Sciatic nerve (tissue), 2 donors: ENCODE results near the gene TMEM140. TPM values are rescaled to one million over a fixed set of nuclear protein-coding genes. Genes with fewer than 3 reads are reported as not detected.
"Not testable (repeated sequence)": the region's sequence is repeated elsewhere in the genome, so short reads cannot be mapped to it uniquely, and the experiment has no call there.

Source experiments
- ATAC-seq: fragments of 200-7000 bp; cut with Tn5 transposase; one replicate; pipeline ENCODE4 v1.9.1; 2020; ENCODE audit warnings: mild to moderate bottlenecking, moderate library complexity
- DNase-seq: peaks from one replicate; pipeline ENCODE4 v3.0.0-alpha.2; 2020; ENCODE audit warnings: low spot score
- intact Hi-C: fragments of 100-400 bp; cut with DNase I; formaldehyde crosslinking; loops from one replicate; pipeline ENCODE4 v1.14.2; 2022
- total RNA-seq: library from RNA; stranded (reverse); fragmentation: NEBNext Ultra II Directional; extraction: Animal tissue kit (Norgen Biotek cat#: 25700); gene quantifications from one replicate; pipeline ENCODE4 v1.2.1, GENCODE V29; 2021
- donor health status: DM: no; HTN: no; CAD: no.
- donor health status: DM: no; HTN: no; CAD: no.

TMEM140 gene
- total RNA-seq, 1 donor from 2014 or later: 29.4 TPM

DNA sequence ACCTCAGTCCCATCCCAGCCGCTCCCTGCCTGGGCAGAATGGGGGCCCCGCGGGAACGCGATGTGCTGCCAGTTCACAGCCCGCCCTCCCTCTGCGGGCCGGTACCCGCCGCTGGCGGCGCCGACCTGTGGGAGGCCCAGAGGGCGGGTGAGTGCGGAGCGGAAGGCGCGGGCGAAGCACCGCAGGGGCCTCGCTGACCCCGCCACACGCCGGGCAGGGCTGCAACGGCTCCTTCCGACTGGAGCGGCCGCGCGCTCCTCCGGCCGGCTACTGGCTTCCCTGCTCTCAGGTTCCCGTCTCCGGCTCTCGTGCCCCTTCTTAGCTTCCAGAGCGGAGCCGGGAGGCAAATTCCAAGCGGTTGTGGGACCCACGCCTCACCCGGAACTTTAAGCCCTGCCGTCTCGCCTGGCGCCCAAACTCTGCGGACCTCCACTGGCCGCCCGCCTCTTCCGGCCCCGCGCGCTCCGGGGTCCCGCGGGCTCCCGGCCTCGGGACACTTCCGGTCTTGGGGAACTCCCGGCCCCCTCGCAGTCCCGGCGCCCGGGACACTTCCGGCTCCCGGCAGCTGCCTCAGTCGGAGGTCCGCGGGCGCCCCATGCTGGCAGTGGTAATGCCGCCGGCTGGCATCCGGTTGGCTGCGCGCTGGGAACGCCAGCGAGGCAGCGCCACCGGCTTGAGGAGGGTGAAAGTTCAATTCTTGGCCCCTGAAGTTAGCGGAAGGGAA lies 22.6 kb downstream of the TMEM140 start, which contains the start of gene CYREN:
TSS of gene CYREN (minus strand) at position 434 of the 724 bp plus-strand sequence. CDS start 1,785 bp downstream, outside the sequence.
- peak; percentile 98 for ATAC-seq
- intact Hi-C loops: loop anchor here (10.0 kb wide), 1 partner anchor 176 kb away; no protein-coding TSS in a partner anchor
- DNase-seq: peak; percentile 97

DNA sequence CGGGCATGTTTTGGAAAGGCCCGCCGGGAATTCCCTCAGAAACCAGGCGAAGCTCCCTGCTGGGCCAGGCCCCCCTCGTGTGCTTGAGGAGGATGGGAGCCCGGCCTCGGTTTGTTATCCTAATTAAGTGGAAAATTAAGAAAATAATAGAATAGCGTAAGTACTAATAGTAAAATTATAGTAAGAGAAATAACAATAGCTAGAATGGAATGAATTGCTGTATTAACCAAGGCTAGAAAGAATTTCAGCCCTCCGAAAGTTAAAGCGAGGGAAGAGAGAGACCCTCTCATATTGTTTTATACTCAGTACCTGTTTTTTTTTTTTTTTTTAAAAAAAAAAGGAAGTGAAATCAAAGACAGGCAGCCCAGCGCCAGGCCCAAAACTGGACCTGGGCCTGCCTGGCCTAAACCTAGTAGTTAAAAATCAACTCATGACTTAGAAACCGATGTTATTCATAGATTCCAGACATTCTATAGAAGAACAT lies 23.2 kb downstream of the TMEM140 start:
- DNase-seq: not testable (repeated sequence)

DNA sequence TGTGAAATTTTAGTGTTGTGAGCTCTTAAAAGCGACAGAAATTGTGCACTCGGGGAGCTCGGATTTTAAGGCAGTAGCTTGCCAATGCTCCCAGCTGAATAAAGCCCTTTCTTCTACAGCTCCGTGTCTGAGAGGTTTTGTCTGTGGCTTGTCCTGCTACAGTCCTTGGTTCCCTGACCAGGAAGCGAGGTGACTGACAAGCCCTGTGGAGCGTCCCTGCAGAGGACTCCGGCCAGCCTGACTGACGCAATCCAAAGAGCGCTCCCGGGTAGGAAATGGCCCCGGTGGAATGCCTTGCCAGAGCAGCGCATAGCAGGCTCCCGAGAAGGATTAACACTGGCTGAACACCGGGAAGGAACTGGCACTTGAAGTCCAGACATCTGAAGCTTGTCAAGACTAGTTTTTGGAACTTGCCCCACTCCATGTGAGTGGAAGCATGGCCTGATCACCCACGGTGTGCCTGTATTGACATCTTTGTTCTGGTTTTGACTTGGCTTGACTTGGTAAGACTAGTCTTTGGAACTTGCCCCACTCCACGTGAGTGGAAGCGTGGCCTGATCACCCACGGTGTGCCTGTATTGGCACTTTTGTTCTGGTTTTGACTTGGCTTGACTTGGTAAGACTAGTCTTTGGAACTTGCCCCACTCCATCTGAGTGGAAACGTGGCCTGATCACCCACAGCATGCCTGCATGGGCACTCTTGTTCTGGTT lies 23.9 kb downstream of the TMEM140 start:
- intact Hi-C loops: loop anchor here (10.0 kb wide), 1 partner anchor 177 kb away; no protein-coding TSS in a partner anchor
- not testable (repeated sequence) for DNase-seq
- ATAC-seq: peak; percentile 36

More for the DNA sequence above, 23.2 kb downstream of the TMEM140 start:
- not testable (repeated sequence) for ATAC-seq
- intact Hi-C loops: loop anchor here (10.0 kb wide), 1 partner anchor 176 kb away; no protein-coding TSS in a partner anchor

DNA sequence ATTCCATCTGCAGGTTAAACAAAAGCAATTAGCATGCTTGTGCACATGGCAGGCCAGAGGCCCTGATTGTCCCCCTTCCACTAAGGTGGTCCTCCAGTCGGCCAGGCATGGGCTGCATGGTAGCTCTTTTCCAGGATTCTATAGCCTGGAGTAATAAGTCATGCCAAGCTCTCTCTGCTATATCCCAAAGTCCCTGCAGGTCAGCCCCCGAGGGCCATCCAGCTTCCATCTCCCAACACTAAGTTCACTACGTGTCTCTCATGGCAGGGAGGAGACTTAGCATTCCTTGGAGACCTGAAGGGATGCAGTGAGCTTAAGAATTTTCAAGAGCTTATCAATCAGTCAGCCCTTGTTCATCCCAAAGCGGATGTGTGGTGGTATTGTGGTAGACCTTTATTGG lies 26.0 kb downstream of the TMEM140 start:
- intact Hi-C loops: loop anchor here (10.0 kb wide), 1 partner anchor 179 kb away; no protein-coding TSS in a partner anchor
- ATAC-seq, DNase-seq: not testable (repeated sequence)

DNA sequence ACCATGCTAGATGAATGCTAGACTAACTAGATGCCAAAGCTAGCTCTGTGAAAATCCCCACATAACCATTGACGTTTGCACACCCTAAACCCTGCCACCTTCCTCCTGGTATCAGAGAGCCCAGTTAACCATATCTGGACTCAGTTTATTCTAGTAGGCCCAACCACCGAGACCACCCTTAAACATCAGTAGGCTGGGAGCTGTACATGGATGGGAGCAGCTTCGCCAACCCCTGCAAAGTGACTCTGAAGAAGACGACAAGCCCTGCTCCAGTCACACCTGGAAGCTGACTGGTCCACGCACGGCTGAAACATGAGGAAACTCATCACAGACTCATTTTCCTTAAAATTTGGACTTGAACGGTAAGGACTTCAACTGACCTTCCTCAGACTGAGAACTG lies 27.1 kb downstream of the TMEM140 start:
- intact Hi-C loops: loop anchor here (10.0 kb wide), 1 partner anchor 180 kb away; no protein-coding TSS in a partner anchor
- ATAC-seq (no peak), DNase-seq (no peak)

DNA sequence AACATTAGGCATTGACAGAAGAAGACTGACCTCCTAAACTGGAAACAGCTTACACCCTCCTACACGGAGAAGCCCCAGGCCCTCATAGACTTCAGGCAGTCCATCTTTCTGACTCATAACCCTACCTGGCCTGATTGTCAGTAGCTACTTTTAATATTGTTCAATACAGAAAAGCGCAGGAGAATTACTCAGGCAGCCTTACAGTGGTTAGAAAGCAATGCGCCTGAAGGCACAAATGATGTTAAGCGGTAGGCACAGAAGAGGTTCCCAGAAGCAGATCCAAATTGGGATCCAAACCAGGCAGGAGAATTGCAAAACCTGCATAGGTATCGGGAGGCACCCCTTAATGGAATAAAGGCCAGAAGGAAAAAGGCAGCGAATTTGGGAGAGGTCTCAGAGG lies 28.1 kb downstream of the TMEM140 start:
- intact Hi-C loops: loop anchor here (10.0 kb wide), 1 partner anchor 181 kb away; no protein-coding TSS in a partner anchor
- DNase-seq: no peak
- ATAC-seq: no peak

DNA sequence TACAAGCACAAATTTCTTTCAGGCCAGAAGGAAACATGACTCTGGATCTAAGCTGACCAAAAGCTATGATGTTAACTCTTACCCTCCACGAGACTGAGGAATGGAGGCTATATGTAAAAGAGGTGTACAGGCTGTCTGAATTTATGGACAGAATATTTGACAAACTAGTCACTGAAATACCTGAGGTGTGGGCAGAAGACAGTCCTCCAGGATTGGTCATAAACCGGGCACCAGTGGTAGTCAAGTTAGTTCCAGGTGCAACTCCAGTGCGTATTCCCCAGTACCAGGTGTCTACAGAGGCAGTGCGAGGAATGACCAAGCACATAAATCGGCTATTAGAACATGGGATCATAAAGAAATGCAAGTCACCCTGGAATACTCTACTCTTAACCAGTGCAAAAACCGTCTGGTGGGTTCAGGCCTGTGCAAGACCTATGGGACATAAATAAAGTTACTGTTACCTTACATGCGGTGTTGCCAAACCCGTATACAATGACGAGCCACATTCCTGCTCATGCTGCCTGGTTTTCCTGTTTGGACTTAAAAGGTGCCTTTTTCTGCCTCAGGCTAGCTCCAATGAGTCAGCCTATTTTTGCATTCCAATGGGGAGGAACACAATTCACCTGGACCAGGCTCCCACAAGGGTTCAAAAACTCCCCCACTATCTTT lies 29.3 kb downstream of the TMEM140 start:
- ATAC-seq (no peak), DNase-seq (no peak)
- intact Hi-C loops: loop anchor here (10.0 kb wide), 1 partner anchor 182 kb away; no protein-coding TSS in a partner anchor

DNA sequence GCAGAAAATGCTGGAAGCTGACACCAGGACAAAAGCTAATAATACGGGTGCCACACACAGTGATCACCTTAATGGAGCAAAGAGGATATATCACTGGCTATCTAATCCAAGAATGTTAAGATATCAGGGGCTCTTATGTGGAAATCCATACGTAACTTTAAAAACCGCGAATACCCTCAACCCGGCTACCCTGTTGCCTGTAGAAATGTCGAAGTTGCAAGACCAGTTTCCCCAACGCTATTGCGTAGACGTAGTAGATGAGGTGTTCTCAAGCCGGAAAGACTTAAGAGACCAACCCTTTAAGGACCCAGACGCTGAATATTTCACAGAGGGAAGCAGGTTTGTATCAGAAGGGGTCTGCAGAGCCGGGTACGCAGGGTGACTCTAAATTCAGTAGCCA lies 30.5 kb downstream of the TMEM140 start:
- intact Hi-C loops: loop anchor here (10.0 kb wide), 1 partner anchor 184 kb away; no protein-coding TSS in a partner anchor
- ATAC-seq: no peak
- no peak for DNase-seq

DNA sequence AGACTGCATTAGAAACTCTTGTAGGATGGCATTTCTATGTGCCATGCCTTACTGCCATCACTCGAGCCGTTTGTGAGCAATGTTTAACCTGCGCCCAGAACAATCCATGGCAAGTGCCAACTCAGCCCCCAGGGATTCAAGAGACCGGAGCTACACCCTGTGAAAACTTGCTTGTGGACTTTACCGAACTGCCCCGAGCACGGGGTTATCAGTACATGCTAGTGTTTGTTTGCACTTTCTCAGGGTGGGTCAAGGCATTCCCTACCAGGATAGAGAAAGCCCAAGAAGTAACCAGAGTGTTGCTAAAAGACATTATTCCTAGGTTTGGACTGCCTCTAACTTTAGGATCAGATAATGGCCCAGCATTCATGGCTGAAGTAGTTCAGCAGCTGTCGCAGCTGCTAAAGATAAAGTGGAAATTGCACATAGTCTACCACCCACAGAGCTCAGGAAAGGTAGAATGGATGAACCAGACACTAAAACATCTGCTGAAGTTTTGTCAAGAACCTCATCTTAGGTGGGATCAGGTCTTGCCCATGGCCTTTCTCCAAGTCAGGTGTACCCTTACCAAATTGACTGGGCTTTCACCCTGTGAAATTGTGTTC lies 31.6 kb downstream of the TMEM140 start:
- ATAC-seq (no peak), DNase-seq (no peak)
- intact Hi-C loops: loop anchor here (10.0 kb wide), 1 partner anchor 185 kb away; no protein-coding TSS in a partner anchor

DNA sequence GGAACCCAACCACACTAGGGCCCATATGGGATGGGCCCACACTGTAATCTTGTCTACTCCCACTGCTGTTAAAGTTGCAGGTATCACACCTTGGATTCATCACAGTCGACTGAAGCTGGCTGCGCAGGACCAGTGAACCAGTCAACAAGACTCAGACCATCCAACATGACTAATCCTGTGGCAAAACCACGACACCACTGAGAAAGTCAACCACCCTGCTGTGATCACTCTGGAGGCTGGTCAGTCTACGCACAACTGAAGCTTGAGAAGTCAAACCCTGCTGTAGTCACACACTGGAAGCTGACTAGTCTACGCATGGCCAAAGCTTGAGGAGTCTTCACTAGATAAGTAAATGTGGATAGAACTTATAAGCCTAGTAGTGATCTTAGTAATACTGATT lies 32.2 kb downstream of the TMEM140 start:
- DNase-seq (no peak), ATAC-seq (no peak)
- intact Hi-C loops: no loop called here

DNA sequence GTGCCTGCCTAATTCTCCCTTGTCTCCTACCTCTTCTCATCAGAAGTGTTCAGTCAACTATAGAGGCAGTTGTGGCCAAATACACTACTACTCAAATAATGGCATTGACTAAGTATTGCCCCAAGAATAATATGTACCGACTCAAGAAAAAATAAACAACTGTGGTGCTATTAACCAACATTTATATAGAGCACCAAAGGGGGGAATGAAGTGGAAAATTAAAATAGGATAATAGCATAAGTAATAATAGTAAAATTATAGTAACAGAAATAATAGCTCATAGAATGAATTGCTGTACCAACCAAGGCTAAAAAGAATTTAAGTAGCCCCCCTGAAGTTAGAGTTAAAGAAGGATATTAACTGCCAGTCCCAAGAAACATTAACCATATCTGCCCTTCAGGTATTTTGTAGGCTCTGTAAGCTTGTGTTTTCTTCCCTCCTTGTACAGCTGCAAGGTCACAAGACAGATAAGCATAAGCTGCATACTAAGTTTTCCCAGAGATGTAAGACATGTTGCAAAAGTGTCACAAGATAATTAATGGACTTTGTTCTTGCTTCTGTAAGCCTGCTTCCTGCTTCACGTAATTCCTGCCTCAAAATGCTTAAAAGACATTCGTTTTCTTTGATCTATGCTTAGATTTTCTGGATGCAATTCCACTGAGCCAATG lies 33.5 kb downstream of the TMEM140 start:
- intact Hi-C loops: no loop called here
- DNase-seq (no peak), ATAC-seq (no peak)

DNA sequence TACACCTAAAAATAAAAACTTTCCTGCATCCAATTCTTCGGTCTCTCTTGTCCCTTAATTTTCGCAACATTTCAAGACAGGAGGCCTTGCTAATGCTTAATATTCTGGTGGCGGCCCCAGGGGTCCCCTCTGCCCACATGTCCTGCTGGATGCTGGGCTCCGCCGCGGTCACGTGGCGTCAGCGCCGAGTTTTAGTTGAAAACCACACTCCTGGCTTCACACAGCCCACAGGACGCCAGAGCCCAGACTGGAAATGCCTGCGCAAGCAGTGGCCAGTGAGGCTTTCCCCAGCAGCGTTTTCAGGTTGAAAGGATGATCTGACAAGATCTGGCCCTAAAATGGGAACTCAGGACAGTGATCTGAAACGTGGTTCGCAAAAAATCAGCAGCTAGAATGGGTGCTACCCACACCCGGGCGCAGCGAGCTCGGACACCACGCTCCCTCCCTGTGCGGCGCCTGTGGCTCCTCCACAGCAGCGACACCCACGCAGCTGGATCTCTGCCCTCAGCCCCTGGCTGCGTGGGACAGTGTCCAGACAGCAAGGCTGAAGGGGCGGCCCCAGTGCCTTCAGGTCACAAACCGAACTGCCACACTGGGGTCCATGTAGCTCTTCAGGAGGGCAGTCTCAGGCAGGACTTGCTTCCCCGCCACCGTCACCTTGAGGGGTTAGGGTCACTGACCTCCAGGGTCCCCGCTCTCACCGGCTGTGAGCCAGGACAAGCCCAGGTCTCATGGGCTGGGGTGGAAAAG lies 34.2 kb downstream of the TMEM140 start:
- no peak for DNase-seq
- intact Hi-C loops: no loop called here
- ATAC-seq: no peak

DNA sequence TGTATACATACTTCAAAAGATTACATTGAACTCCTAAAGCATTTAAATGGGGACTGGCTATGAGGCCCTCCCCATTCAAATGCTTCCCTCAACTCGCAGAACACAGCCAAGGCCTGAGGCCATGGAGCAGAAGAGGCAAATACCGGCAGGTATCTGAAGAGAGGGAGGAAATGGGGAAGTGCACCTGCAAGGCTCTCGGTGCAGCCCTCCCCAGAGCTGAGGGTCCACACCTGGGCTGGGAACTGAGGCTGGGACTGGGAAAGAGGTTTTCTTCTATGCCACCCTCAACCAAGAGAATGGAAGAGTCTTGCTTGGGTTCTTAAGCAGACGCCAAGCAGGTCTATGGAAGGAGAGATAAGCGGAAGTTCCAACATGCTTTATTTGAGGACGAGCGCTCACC lies 35.6 kb downstream of the TMEM140 start:
- no peak for ATAC-seq
- DNase-seq: no peak
- intact Hi-C loops: no loop called here

DNA sequence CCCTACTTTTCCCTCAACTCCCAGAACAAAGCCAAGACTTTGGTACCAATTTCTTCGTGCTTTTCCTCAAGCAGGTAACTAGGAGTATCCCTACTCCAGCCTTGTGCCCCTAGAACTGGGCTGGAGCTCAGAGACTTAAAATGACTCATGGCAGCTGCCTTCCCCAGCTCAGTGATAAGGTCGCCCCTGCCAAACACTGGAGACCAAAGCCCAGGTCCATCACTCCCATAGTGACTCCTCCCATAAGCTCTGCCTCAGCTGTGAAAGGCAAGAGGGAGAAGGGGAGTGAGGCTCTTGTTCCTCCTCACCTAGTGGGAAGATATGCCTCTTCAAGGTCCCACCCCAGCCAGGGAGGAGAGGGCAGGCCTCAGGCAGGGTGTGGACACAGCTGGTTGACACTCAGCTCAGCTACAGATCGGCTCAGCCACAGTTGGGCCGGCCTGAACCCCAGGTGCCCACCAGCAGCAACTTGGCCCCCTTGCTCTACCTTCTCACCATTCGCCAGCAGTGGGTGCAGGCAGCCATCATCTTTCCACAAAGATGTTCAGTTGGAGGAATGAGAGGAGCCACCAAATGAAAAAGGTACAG lies 36.5 kb downstream of the TMEM140 start:
- DNase-seq (no peak), ATAC-seq (no peak)
- intact Hi-C loops: no loop called here

DNA sequence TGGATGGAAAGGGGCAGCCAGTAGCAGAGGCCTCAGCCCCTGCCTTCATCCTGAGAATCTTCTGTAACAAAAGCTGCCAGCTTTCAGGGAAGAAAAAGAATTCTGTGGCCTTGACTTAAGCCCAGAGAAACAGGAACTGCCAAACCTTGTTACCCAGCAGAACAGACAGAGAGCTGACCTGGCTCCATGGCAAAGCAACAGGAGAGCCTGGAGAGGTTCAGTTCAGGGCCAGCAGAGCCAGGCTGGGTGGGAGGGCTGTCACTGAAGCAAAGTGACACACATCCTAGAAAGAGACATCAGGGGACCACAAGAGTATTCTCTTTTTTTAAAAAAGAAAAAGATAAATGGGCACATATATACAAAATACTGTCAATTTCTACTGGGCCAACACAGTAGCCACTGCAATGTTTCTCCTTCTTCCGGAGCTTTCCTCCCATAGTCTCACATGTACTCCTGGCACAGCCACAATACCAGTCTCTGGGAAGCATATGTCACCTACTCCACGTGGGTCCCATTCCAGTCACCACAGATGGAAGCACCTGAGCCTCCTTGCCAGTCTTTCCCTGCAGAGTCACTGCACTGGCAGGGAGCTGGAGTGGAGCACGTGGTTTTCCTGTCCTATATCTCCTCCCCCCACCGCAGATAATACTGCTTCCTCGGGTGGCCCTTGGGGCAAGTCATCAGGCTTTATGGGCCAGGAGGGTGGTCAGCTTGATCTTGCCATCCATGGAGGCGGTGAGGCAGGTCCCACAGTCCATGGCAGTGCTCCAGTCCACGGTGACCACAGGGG lies 37.8 kb downstream of the TMEM140 start:
- DNase-seq (no peak), ATAC-seq (peak; percentile 8)
- intact Hi-C loops: no loop called here

DNA sequence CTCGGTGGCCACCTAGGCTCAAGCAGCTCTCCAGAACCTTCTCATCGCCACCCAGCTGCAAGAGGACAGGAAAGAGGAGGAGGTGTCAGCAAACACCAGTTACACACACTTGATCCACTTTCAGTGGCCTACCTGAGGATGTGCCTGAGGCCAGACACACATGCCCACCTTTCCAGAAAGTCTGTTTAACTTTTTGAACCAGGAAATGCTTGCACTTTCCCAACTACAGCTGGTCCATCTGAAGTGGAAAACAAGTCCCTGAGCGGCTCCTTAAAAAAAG lies 38.3 kb downstream of the TMEM140 start:
- ATAC-seq: no peak
- intact Hi-C loops: no loop called here

DNA sequence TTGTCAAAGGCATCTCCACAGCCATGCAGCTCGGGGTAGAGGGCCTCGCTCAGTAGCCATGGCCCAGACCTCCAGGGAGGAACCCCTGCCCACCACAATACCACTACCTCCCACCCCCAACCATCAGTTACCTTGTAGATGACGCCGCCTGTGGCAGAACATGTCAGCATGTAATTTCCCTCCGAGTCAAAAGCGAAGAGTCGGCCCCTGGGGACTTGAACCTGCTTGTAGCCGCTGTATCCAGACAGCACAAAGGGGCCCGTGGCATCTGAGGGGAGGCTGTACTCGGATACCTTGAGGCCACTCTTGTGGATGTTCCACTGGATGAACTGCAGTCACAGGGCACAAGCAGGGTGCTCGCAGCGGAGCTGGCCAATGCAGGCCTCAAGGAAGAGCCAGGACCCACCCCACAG lies 39.0 kb downstream of the TMEM140 start:
- ATAC-seq: no peak
- intact Hi-C loops: no loop called here
- DNase-seq: no peak

More for the DNA sequence above, 38.3 kb downstream of the TMEM140 start:
- DNase-seq: no peak
